GM19455 (cell line): Measurements from ENCODE around the gene GRPEL1.

ENCODE experiments used
- ATAC-seq: cut with Tn5 transposase; IDR thresholded peaks from one replicate; pipeline ENCODE4 v1.9.1; 2021; ENCODE audit not compliant: unreplicated experiment

The GRPEL1 gene

GRCh38 chr4:7025040-7025602, 42.7 kb downstream of the GRPEL1 start:
- ATAC-seq: no peak

- no peak for ATAC-seq
Measured at GRCh38 chr4:7024336-7024890, 43.5 kb downstream of the GRPEL1 start.

GRCh38 chr4:7023901-7024300, 44.0 kb downstream of the GRPEL1 start:
- ATAC-seq: no peak

GRCh38 chr4:7023486-7023885, 44.4 kb downstream of the GRPEL1 start:
- no peak for ATAC-seq

GRCh38 chr4:7021930-7022664, 45.8 kb downstream of the GRPEL1 start:
- no peak for ATAC-seq

GRCh38 chr4:7021355-7021754, 46.5 kb downstream of the GRPEL1 start:
- no peak for ATAC-seq

GRCh38 chr4:7020856-7021255, 47.0 kb downstream of the GRPEL1 start:
- no peak for ATAC-seq

GRCh38 chr4:7020290-7020689, 47.6 kb downstream of the GRPEL1 start:
- ATAC-seq: no peak

GRCh38 chr4:7019367-7019766, 48.5 kb downstream of the GRPEL1 start:
- ATAC-seq: no peak

- no peak for ATAC-seq
Measured at GRCh38 chr4:7018281-7018680, 49.6 kb downstream of the GRPEL1 start.

GRCh38 chr4:7017446-7018048, 50.3 kb downstream of the GRPEL1 start:
- ATAC-seq: no peak

- no peak for ATAC-seq
Measured at GRCh38 chr4:7016512-7016911, 51.4 kb downstream of the GRPEL1 start.

GRCh38 chr4:7016086-7016485, 51.8 kb downstream of the GRPEL1 start:
- no peak for ATAC-seq

- no peak for ATAC-seq
Measured at GRCh38 chr4:7015383-7016035, 52.4 kb downstream of the GRPEL1 start.

- ATAC-seq: no peak
Measured at GRCh38 chr4:7014815-7015214, 53.0 kb downstream of the GRPEL1 start.

- ATAC-seq: no peak
Measured at GRCh38 chr4:7013175-7013574, 54.7 kb downstream of the GRPEL1 start.

GRCh38 chr4:7009564-7009963, 58.3 kb downstream of the GRPEL1 start:
- no peak for ATAC-seq
